Stimulated activated CD4-positive, alpha-beta T cell treated with anti-CD3 and anti-CD28 coated beads, Interleukin-4, amount 100 ng/mL, for 48 hours (primary cell): ENCODE results near the gene ENOX1.

Experiments used
- DNase-seq, 2 donors: peaks; one replicate each; pipeline ENCODE4 v3.0.0-alpha.2; 2020; ENCODE audit warnings: low read depth in 2 of 2

ENOX1 gene

GRCh38 chr13:43608400-43609137 is 178.2 kb downstream of the ENOX1 start:
- DNase-seq, result no peak

DNA sequence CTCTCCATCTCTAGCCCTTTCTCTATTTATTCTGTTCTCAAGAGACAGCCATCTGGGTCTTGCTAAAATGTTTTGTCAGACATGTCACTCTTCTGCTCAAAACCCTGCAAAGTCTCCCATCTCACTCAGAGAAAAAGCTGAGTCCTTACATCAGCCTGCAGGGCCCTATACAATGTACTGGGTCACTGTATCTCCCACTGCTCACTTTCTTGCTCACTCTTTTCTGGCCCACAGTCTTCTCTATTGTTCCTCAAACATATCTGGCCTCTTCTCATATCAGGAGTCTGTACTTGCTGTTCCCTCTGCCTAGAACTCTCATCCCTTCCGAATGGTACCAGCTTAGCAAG is 189.2 kb downstream of the ENOX1 start:
- DNase-seq, result no peak

- DNase-seq, result no peak
Observed at GRCh38 chr13:43596924-43597598, 189.7 kb downstream of the ENOX1 start.

GRCh38 chr13:43596006-43596405 is 190.8 kb downstream of the ENOX1 start:
- no peak for DNase-seq

DNA sequence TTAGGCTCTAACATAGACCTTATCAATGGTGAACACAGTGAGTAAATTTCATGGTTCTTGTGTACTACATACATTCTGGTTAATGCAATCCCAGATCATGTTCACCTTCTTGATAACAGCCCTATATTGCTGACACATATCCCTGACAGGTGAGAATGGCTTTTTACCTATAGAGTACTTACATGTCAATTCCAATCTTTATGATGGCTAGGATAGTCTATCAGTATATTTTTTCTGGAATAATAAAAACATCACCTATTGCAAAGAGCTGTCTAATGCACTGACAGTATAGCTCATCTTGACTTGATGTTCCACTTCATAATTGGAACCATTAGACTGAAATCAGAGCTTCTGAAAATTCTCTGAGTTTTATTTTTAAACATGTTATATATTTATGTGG is 199.4 kb downstream of the ENOX1 start:
- DNase-seq, result no peak

- DNase-seq, result no peak
Observed at GRCh38 chr13:43584751-43585150, 202.0 kb downstream of the ENOX1 start.

DNA sequence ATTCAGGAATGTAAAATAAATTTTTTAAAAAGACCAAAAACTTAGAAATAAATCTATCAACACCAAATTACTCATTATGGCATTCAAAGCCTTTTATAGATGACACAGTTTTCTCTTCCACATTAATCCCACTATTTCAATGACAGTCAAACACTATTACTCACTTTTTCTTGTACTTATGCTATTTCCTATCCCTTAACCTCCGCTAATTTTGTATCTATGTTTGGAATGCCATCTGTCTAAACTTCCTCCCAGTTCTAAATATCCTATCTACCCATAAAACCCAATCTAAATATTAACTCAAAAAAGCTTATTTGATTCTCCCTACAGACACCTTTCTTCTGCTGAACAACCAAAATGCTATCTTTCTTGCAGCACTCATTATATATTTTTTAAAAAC is 203.5 kb downstream of the ENOX1 start:
- DNase-seq, result no peak

DNA sequence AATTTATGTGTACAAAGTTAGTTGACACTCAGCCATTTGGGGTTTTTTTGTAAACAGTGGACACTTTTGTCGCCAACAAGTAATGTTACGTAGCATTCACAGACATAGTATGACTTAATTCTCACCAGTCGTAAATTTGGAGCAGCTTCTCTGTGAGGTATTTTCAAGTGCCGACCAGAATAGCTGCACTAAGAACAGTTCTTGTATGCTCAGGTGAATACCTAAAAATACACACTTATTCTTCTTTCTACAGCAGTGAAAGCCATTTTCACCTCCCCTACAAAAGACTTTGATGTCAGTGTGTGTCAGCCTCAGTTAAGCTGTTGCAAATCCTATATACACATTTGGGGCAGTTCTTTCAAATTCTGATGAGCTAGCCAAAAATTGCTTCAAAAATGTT is 206.5 kb downstream of the ENOX1 start:
- DNase-seq, result no peak

- DNase-seq, result no peak
Observed at GRCh38 chr13:43579321-43579720, 207.5 kb downstream of the ENOX1 start.

DNA sequence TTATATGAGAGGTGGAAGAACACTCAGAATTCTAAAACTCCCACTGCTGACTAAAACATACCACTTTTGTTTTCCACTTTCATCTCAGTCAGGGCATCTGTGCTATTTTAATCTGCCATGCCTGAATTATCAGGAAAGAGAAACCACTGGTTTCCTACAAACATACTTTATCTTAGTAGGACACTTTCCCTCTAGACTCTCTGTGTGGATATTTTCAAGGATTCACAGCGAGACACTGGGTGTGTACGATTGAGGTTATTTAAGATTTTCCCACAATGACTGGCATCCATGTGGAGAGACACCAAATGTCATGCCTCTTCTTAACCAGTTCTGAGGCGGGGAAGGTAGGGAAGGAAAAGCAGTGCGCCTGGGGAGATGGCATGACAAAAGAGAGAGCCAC is 212.2 kb downstream of the ENOX1 start:
- DNase-seq, result no peak

DNA sequence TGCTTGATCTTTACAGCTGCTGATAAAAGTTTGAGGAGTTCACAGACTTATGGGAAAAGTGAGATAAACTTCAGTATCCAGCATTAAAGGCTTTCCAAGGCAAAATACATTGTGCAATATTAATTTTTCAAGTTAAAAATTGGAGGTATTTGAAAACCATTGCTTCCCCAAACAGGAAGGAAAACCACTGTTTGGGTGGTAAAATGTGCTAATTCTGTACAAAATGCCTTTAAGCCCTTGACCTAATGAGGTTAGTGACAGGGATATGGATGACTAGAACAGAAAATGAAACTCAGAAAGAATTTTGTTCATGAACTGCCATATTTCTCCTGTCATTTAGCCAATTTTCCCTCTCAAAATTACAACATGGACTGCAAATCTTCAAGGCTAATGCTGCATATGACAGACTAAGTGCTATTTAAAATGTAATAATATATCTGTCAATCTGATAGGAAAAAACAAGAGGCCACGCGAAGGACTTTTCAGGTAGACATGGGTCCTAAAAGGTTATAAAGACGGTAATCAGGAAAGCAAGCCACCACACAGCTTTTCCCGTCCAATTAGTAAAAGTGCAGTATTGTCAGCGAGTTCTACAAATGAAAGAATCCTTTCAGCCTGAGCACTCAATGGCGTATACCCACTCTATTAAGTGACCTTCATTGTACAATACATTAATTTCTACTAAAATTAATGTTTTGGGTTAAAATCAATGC is 212.8 kb downstream of the ENOX1 start:
- no peak for DNase-seq

GRCh38 chr13:43573361-43573740 is 213.4 kb downstream of the ENOX1 start:
- no peak for DNase-seq

GRCh38 chr13:43572656-43573360 is 214.0 kb downstream of the ENOX1 start:
- no peak for DNase-seq

GRCh38 chr13:43569658-43570057 is 217.1 kb downstream of the ENOX1 start:
- DNase-seq, result no peak

DNA sequence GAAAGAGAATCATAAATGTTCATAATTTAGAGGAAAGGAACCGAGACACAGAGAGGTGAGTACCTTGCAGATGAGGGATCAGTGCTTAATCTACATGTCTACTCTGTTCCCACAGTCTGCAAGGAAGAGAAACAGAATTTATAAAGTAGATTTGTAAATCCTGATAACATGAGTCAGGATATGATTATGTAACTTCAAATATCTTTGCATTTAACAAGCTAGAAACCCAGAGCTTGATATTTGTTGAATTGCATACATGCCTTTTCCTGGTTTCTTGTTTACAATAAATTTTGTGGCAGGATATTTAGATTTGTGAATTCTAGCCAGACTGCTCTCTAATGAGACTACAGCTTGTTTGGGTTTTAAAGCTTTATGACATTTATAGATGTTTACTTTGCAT is 219.2 kb downstream of the ENOX1 start:
- no peak for DNase-seq

GRCh38 chr13:43564952-43565351 is 221.8 kb downstream of the ENOX1 start:
- no peak for DNase-seq

- no peak for DNase-seq
Observed at GRCh38 chr13:43561081-43561480, 225.7 kb downstream of the ENOX1 start.

DNA sequence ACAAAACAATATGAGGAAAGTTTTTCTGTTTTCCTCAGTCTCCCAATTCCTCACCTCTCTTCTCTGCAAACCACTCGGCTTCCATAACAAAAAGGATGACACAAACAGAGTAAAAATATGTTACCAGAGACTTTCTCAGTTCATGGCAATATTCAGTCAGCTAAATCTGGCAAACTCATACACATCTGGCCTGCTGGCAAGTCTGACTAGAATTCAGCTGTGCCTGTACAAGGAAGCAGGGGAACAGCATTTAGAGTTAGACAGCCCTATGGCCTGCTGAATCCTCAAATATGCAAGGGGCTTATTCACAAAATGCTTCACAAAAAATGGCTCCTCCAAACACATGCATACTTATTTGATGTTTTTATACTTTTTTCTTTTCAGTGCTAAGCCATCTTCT is 227.8 kb downstream of the ENOX1 start:
- no peak for DNase-seq

GRCh38 chr13:43558326-43558725 is 228.4 kb downstream of the ENOX1 start:
- DNase-seq, result no peak

- DNase-seq, result no peak
Observed at GRCh38 chr13:43555667-43556066, 231.1 kb downstream of the ENOX1 start.

DNA sequence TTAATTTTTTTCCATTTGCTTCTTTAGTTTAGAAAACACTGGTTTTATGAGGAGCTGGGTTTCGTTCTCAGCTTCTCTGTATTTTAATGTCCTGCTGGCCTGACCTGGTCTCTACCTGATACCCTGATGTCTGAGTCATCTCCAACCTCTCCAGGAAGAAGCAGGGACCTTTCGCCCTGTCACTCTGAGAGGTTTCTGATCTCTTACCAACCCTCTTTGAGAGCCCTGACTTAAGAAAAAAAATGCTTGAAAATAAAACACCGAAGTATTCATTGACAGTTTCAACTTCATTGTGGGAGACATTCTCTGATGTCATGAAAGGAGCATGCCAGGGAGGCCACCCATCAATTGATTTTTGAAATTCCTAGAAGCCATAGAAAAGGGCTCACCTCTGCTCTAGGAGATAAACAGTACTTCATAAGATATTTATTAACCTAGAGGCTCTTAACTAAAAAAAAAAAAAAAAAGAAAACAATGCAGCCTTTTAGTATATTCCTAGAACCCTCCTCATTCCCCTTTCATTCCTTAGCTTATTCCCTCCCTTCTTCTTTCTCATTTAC is 234.8 kb downstream of the ENOX1 start:
- DNase-seq, result no peak

DNA sequence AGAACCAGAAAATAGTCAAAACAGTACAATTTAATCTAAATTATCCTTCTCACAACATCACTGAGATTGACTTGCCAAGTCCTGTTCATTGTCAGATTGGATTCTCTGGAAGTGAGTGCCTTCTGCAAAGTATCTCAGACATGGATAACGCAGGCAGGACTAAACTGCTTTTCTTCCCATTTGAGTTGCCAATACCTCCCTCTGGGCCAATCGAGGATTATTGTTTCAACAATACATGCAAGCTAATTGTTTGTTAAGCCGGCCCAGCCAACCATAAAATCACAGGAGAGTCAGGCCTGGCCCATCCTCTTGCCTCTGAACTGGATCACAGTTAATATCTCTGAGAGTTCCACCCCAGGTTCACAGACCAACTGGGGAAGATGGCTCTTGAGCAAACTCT is 240.0 kb downstream of the ENOX1 start:
- no peak for DNase-seq
